ENCODE data around the gene WFDC2. TPM values are rescaled to one million over a fixed set of nuclear protein-coding genes. Genes with fewer than 3 reads are reported as not detected.

Gene WFDC2
- total RNA-seq, 1 experiment from 2014 or later: not detected

DNA sequence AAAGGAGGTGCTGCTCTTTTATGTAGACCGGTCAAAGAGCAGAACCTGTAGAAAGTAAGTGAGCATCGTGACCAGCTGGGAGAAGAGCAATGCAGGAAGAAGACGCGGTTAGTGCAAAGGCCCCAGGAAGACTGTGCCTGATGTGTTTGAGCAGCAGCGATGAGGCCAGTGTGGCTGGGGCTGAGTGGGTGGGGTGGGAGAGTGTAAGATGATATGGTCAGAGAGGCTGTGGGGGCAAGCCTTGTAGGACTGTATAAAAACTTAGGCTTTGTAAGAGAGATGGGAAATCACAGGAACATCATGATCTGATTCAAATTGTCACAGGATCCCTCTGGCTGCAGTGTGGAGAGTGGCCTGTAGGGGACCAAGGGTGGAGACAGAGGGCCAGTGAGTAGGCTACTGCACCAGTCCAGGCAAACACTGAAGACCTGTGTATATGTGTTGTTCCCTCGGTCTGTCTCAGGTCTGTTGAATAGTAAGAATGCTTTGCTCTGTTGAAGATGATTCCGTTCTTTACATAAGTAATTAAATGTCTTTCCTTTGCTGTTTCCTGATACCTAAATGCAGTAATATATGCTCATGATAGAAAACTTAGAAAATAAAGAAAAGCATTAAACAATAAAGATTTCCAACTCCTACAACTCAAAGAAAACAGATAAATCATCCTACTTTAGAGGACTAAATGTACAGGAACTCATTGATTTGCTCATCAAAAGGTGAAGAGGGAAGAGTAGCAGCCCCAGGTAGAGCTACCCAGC is 23.6 kb upstream of the WFDC2 start:
- Histone ChIP-seq H3K4me1 (ENCODE audit: insufficient read depth, low read length) (peaks cover 16% of the 10 kb centered on the region), H3K27me3 (ENCODE audit: low read length) (no peaks in the 10 kb centered on the region), H3K9me3 (ENCODE audit: low read length) (no peaks in the 10 kb centered on the region), H3K4me2 (ENCODE audit: low read length) (no peak overlapping the region), H3K27ac (ENCODE audit: low read length) (no peak overlapping the region), H3K9me2 (replicated peaks; ENCODE audit: low read length) (no peaks in the 10 kb centered on the region), H3F3A (ENCODE audit: low read length, unreplicated experiment) (no peaks in the 10 kb centered on the region), H4K20me1 (ENCODE audit: low read length) (no peaks in the 10 kb centered on the region), H3K36me3 (ENCODE audit: low read depth, low read length) (no peaks in the 10 kb centered on the region), H3K79me2 (ENCODE audit: low read length) (no peaks in the 10 kb centered on the region), H2AFZ (ENCODE audit: low read length) (no peak overlapping the region), H3K9ac (ENCODE audit: low read length) (no peak overlapping the region), H3K4me3 (ENCODE audit: low read length) (no peak overlapping the region)
- intact Hi-C loops (cut with micrococcal nuclease): no loop called here
- CTCF ChIA-PET: no interaction called here
- ATAC-seq: peak; percentile 89
- POLR2A ChIA-PET (ENCODE audit: unreplicated experiment): no interaction called here
- no TSS peak for BruUV-seq (replicated peaks)
- TF ChIP-seq EZH2phosphoT487 (IDR thresholded peaks at IDR 0.05; ENCODE audit: borderline replicate concordance, low read length) (no peak), EZH2 (IDR thresholded peaks at IDR 0.05; ENCODE audit: low read length, unreplicated experiment) (no peak)
- TF ChIP-seq, protein P1, sequence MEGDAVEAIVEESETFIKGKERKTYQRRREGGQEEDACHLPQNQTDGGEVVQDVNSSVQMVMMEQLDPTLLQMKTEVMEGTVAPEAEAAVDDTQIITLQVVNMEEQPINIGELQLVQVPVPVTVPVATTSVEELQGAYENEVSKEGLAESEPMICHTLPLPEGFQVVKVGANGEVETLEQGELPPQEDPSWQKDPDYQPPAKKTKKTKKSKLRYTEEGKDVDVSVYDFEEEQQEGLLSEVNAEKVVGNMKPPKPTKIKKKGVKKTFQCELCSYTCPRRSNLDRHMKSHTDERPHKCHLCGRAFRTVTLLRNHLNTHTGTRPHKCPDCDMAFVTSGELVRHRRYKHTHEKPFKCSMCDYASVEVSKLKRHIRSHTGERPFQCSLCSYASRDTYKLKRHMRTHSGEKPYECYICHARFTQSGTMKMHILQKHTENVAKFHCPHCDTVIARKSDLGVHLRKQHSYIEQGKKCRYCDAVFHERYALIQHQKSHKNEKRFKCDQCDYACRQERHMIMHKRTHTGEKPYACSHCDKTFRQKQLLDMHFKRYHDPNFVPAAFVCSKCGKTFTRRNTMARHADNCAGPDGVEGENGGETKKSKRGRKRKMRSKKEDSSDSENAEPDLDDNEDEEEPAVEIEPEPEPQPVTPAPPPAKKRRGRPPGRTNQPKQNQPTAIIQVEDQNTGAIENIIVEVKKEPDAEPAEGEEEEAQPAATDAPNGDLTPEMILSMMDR (conservative IDR thresholded peaks at IDR 0.05; ENCODE audit: low read depth, low read length): peak; percentile 82
- DNase-seq: peak; percentile 76

DNA sequence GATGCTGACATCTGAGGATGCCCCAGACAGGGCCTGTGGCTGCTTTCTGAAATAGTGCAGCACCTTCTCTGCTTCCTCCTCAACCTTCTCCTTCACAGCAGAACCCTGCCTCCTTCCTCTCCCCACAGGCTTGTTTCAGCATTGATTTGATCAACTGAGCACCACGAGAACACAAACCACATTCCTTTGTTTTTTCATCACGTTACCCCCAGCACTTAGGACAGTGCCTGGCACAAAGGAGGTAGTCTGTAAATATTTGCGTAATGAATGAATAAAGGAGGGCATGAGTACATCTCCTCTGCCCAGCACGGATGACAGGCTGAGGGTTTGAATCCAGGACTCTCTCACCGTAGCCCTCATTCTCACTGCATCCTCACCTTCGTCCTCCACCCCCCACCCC is 21.3 kb upstream of the WFDC2 start:
- Histone ChIP-seq H4K20me1 (ENCODE audit: low read length) (no peaks in the 10 kb centered on the region), H3K27me3 (ENCODE audit: low read length) (no peaks in the 10 kb centered on the region), H3K27ac (ENCODE audit: low read length) (no peak overlapping the region), H3K9ac (ENCODE audit: low read length) (no peak overlapping the region), H3F3A (ENCODE audit: low read length, unreplicated experiment) (no peaks in the 10 kb centered on the region), H2AFZ (ENCODE audit: low read length) (no peak overlapping the region), H3K4me2 (ENCODE audit: low read length) (no peak overlapping the region), H3K9me2 (replicated peaks; ENCODE audit: low read length) (no peaks in the 10 kb centered on the region), H3K79me2 (ENCODE audit: low read length) (no peaks in the 10 kb centered on the region), H3K4me3 (ENCODE audit: low read length) (no peak overlapping the region), H3K36me3 (ENCODE audit: low read depth, low read length) (no peaks in the 10 kb centered on the region), H3K4me1 (ENCODE audit: insufficient read depth, low read length) (peaks cover 16% of the 10 kb centered on the region), H3K9me3 (ENCODE audit: low read length) (no peaks in the 10 kb centered on the region)
- intact Hi-C loops (cut with micrococcal nuclease): no loop called here
- ATAC-seq: peak; percentile 46
- ChIA-PET CTCF (interaction anchor here (0.6 kb wide), 1 partner anchor 130 kb away, joined by 3 read pairs; no protein-coding TSS in a partner anchor), POLR2A (ENCODE audit: unreplicated experiment) (no interaction called here)
- TF ChIP-seq, protein P1 (conservative IDR thresholded peaks at IDR 0.05; ENCODE audit: low read depth, low read length): no peak
- TF ChIP-seq EZH2 (IDR thresholded peaks at IDR 0.05; ENCODE audit: low read length, unreplicated experiment) (no peak), EZH2phosphoT487 (IDR thresholded peaks at IDR 0.05; ENCODE audit: borderline replicate concordance, low read length) (no peak)
- DNase-seq: peak; percentile 54
- BruUV-seq (replicated peaks): no TSS peak

DNA sequence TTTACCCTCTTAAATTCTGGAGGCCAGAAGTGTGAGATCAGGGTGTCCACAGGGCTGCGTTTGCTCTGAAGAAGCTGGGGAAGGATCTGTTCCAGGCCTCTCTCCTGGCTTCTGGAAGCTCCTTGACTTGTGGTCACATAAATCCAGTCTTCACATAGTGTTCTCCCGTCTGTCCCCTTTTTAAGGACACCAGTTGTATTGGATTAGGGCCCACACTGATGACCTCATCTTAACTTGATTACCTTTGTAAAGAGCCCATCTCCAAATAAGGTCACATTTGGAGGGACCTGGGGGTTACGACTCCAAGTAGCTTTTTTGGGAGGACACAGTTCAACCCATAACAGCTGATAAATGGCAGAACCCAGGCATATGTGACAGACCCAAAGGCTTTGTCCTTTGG is 20.0 kb upstream of the WFDC2 start:
- H3K9ac ChIP-seq (ENCODE audit: low read length): no peak overlapping the region
- TF ChIP-seq, protein P1 (conservative IDR thresholded peaks at IDR 0.05; ENCODE audit: low read depth, low read length): no peak
- TF ChIP-seq EZH2 (IDR thresholded peaks at IDR 0.05; ENCODE audit: low read length, unreplicated experiment): no peak
- TF ChIP-seq EZH2phosphoT487 (IDR thresholded peaks at IDR 0.05; ENCODE audit: borderline replicate concordance, low read length): no peak
- H3K79me2 ChIP-seq (ENCODE audit: low read length): no peaks in the 10 kb centered on the region
- ATAC-seq (no peak), DNase-seq (no peak)
- H2AFZ ChIP-seq (ENCODE audit: low read length): no peak overlapping the region
- CTCF ChIA-PET: interaction anchor here (0.6 kb wide), 1 partner anchor 14 kb away, joined by 3 read pairs; no protein-coding TSS in a partner anchor
- H3K36me3 ChIP-seq (ENCODE audit: low read depth, low read length): no peaks in the 10 kb centered on the region
- no peaks in the 10 kb centered on the region for H4K20me1 ChIP-seq (ENCODE audit: low read length)
- H3K27ac ChIP-seq (ENCODE audit: low read length): no peak overlapping the region
- H3K4me2 ChIP-seq (ENCODE audit: low read length): no peak overlapping the region
- POLR2A ChIA-PET (ENCODE audit: unreplicated experiment): no interaction called here
- no peaks in the 10 kb centered on the region for H3K9me3 ChIP-seq (ENCODE audit: low read length)
- no TSS peak for BruUV-seq (replicated peaks)
- H3F3A ChIP-seq (ENCODE audit: low read length, unreplicated experiment): no peaks in the 10 kb centered on the region
- no peaks in the 10 kb centered on the region for H3K9me2 ChIP-seq (replicated peaks; ENCODE audit: low read length)
- no peak overlapping the region for H3K4me3 ChIP-seq (ENCODE audit: low read length)
- intact Hi-C loops (cut with micrococcal nuclease): no loop called here
- H3K27me3 ChIP-seq (ENCODE audit: low read length): no peaks in the 10 kb centered on the region
- H3K4me1 ChIP-seq (ENCODE audit: insufficient read depth, low read length): peaks cover 7% of the 10 kb centered on the region
